K562 (cell line): ENCODE measurements around the gene HDAC9. TPM values are rescaled to one million over a fixed set of nuclear protein-coding genes. Genes with fewer than 3 reads are reported as not detected.
A peak's percentile ranks its signal among the peaks of the same experiment; 100 is the strongest.

ENCODE experiments used
- ATAC-seq: fragments of 200-7000 bp; cut with Tn5 transposase; 3 replicates; pipeline ENCODE4 v1.9.1; 2020; ENCODE audit warnings: moderate library complexity
- BruUV-seq: library from RNA; stranded (reverse); fragments of 400-500 nt; replicated peaks from 2 replicates; lab custom pipeline; 2021; lab: Mats Ljungman, UMichigan
- CTCF ChIA-PET: fragments of 300-600 bp; formaldehyde crosslinking; extraction: SDS; loops from one replicate; lab custom pipeline; 2021; ENCODE audit warnings: low intra/inter-chr PET ratio; lab: Yijun Ruan, JAX
- POLR2A ChIA-PET: fragments of 300-600, 350-650 bp; sonication (Branson Sonifier 250); formaldehyde crosslinking; extraction: SDS; loops from one replicate; lab custom pipeline; 2021; ENCODE audit warnings: antibody characterized with exemption, inconsistent platforms; lab: Yijun Ruan, JAX
- DNase-seq, 4 experiments: peaks; one replicate each; pipeline versions ENCODE4 v3.0.0 to v3.0.0-alpha.2; 2011 to 2018; ENCODE audit warnings: low spot score in 3 of 4, mixed read lengths in 3 of 4; ENCODE audit errors: extremely low read depth in 1 of 4
- FAIRE-seq: peaks from 2 replicates; lab custom pipeline; 2011; peaks lifted over from hg19 to GRCh38; lab: Jason Lieb, UNC
- H2AFZ ChIP-seq: 2 replicates; pipeline ENCODE4 v1.6.0; 2011; ENCODE audit warnings: low read depth, low read length, control low read depth, inconsistent platforms
- H3K27ac ChIP-seq: fragments of 200-600 bp; 3 replicates; pipeline ENCODE4 v1.8.0; 2011; ENCODE audit warnings: low read depth, mild to moderate bottlenecking, control low read depth, inconsistent platforms, low read length, moderate library complexity, mixed read lengths; ENCODE audit errors: extremely low read depth
- H3K27me3 ChIP-seq, 2 experiments: fragments of 300-600 bp in 1 of 2; 2 replicates in 1 of 2; 3 replicates in 1 of 2; pipeline versions ENCODE4 v1.6.0 to v1.8.0; 2011; ENCODE audit warnings: inconsistent platforms in 2 of 2, low read length in 2 of 2, mild to moderate bottlenecking in 1 of 2, mixed read lengths in 1 of 2, moderate library complexity in 1 of 2; ENCODE audit not compliant: control insufficient read depth in 2 of 2, insufficient read depth in 2 of 2
- H3K36me3 ChIP-seq: fragments of 300-600 bp; 3 replicates; pipeline ENCODE4 v1.8.0; 2011; ENCODE audit warnings: mild to moderate bottlenecking, low read length, inconsistent platforms; ENCODE audit not compliant: control insufficient read depth, insufficient read depth
- H3K4me1 ChIP-seq, 2 experiments: fragments of 200-600 bp in 1 of 2; replicated peaks in 1 of 2; 2 replicates in 1 of 2; 3 replicates in 1 of 2; pipeline versions ENCODE4 v1.5.1 to v1.8.0; 2011; ENCODE audit warnings: inconsistent platforms in 2 of 2, low read length in 2 of 2, mild to moderate bottlenecking in 1 of 2, mixed read lengths in 1 of 2, moderate library complexity in 1 of 2; ENCODE audit not compliant: control insufficient read depth in 2 of 2, insufficient read depth in 2 of 2
- H3K4me2 ChIP-seq: 2 replicates; pipeline ENCODE4 v1.6.1; 2011; ENCODE audit warnings: low read length, control low read depth, inconsistent platforms, mixed read lengths; ENCODE audit not compliant: insufficient read depth
- H3K4me3 ChIP-seq: fragments of 200-600 bp; sonication (generic), shearing (Covaris generic); 2 replicates; pipeline ENCODE4 v1.5.1; 2016; ENCODE audit warnings: control low read depth, inconsistent platforms
- H3K79me2 ChIP-seq: fragments of 200-600 bp; 3 replicates; pipeline ENCODE4 v1.8.0; 2011; ENCODE audit warnings: low read length, inconsistent platforms; ENCODE audit not compliant: control insufficient read depth, insufficient read depth
- H3K9ac ChIP-seq, 2 experiments: 2 replicates each; pipeline versions ENCODE4 v1.6.0 to v1.6.1; 2011; ENCODE audit warnings: low read depth in 2 of 2, low read length in 2 of 2, control low read depth in 1 of 2, inconsistent platforms in 1 of 2, mild to moderate bottlenecking in 1 of 2, mixed read lengths in 1 of 2; ENCODE audit not compliant: insufficient read depth in 1 of 2
- H3K9me1 ChIP-seq: one replicate; pipeline ENCODE4 v1.6.0; 2011; ENCODE audit warnings: inconsistent platforms, mild to moderate bottlenecking, low read length, moderate library complexity; ENCODE audit not compliant: control insufficient read depth, insufficient read depth
- H3K9me3 ChIP-seq: replicated peaks from 2 replicates; pipeline ENCODE4 v1.5.1; 2011; ENCODE audit warnings: low read depth, low read length, inconsistent platforms; ENCODE audit not compliant: control insufficient read depth, insufficient read depth
- H4K20me1 ChIP-seq: replicated peaks from 2 replicates; pipeline ENCODE4 v1.6.1; 2011; ENCODE audit warnings: low read length, inconsistent platforms, mixed read lengths; ENCODE audit not compliant: control insufficient read depth, insufficient read depth
- ARID1B ChIP-seq: fragments of 450-650 bp; IDR thresholded peaks from 2 replicates; pipeline ENCODE4 v1.6.1; 2016; ENCODE audit warnings: antibody characterized with exemption, mild to moderate bottlenecking, inconsistent platforms
- HDAC6 ChIP-seq: IDR thresholded peaks from 2 replicates; pipeline ENCODE4 v1.6.1; 2012; ENCODE audit warnings: low read depth, mild to moderate bottlenecking, control low read depth, inconsistent platforms, low read length, moderate library complexity
- MBD1 ChIP-seq: fragments of 250-450 bp; sonication (Bioruptor Pico); IDR thresholded peaks from 2 replicates; pipeline ENCODE4 v1.8.0; 2022; ENCODE audit warnings: inconsistent platforms
- SMAD3 ChIP-seq: fragments of 450-650 bp; formaldehyde crosslinking; conservative IDR thresholded peaks from 2 replicates; pipeline ENCODE4 v1.4.0; 2020; ENCODE audit warnings: mild to moderate bottlenecking
- TBP ChIP-seq: optimal IDR thresholded peaks from 2 replicates; pipeline ENCODE3; 2011; ENCODE audit warnings: low read depth, low read length, improper control_type of control experiment
- ZNF184 ChIP-seq: sonication (generic); formaldehyde crosslinking; IDR thresholded peaks from 2 replicates; pipeline ENCODE4 v1.5.0; 2020; ENCODE audit warnings: missing genetic modification reagents
- ZNF696 ChIP-seq: fragments of 250-450 bp; sonication (Bioruptor Pico); conservative IDR thresholded peaks from 2 replicates; pipeline ENCODE4 v1.4.0; 2020; ENCODE audit warnings: mild to moderate bottlenecking, moderate library complexity
- whole genome bisulfite sequencing: fragments of 100-300 bp; shearing (Covaris generic); methylation state at CpG from one replicate; pipeline ENCODE4 v1.1.6; 2016; ENCODE audit warnings: low coverage, mixed read lengths; ENCODE audit not compliant: insufficient coverage; ENCODE audit errors: missing lambda C conversion rate; 5-methylcytosine and 5-hydroxymethylcytosine counted together
- in situ Hi-C: fragments of 300-500 bp; cut with MboI; formaldehyde crosslinking; loops from 4 replicates; pipeline ENCODE4 v1.15.0; 2018; ENCODE audit warnings: inconsistent platforms, mixed read lengths
- intact Hi-C: fragments of 100-400 bp; cut with micrococcal nuclease; formaldehyde crosslinking; loops from 2 replicates; pipeline ENCODE4 v1.14.2; 2022
- polyA plus RNA-seq, 8 experiments: library from polyadenylated mRNA; depleted of rRNA in 4 of 8; stranded (reverse) in 5 of 8; unstranded in 3 of 8; fragments of >200 nt; fragmentation: Nextera tagmentation in 2 of 8; fragmentation: Illumina TruSeq in 1 of 8; extraction: Ambion mirVana in 2 of 8; extraction: Trizol in 1 of 8; gene quantifications; 2 replicates each; pipeline versions ENCODE4 v1.2.1 to v1.2.3, GENCODE V29; 2011 to 2014; ENCODE audit warnings: inconsistent platforms in 1 of 8, missing spikeins in 1 of 8
- total RNA-seq, 7 experiments: library from RNA; depleted of rRNA in 6 of 7; stranded (reverse); fragments of >200 nt in 6 of 7; fragmentation: Illumina TruSeq in 2 of 7; extraction: Trizol in 2 of 7; gene quantifications; 2 replicates each; pipeline versions ENCODE4 v1.2.1 to v1.2.3, GENCODE V29; 2011 to 2021; ENCODE audit warnings: low replicate concordance in 1 of 7

HDAC9 gene
- total and polyA plus RNA-seq, 9 of the 15 experiments (the other 6 are each of a cell fraction or from before 2014, with no cell fraction given), result 0.08 to 0.91 (median 0.33) TPM

GRCh38 chr7:18508443-18509427 lies 13.2 kb downstream of the HDAC9 start:
- Histone ChIP-seq H3K4me2 (no peak overlapping the region), H3K27me3 (no peaks in the 10 kb centered on the region), H4K20me1 (no peaks in the 10 kb centered on the region), H3K9me3 (no peaks in the 10 kb centered on the region), H3K36me3 (no peaks in the 10 kb centered on the region), H2AFZ (no peak overlapping the region), H3K79me2 (no peaks in the 10 kb centered on the region), H3K9me1 (no peaks in the 10 kb centered on the region), H3K4me1 (no peaks in the 10 kb centered on the region), H3K9ac (no peak overlapping the region), H3K27ac (no peak overlapping the region), H3K4me3 (no peak overlapping the region)
- intact Hi-C loops, result no loop called here
- ChIA-PET POLR2A (no interaction called here), CTCF (no interaction called here)
- ATAC-seq (no peak), FAIRE-seq (no peak), DNase-seq (peak in 1 of 4 experiments; percentile 4)
- TF ChIP-seq MBD1 (CRISPR knock-in tag) (no peak), ZNF184 (CRISPR knock-in tag) (no peak), HDAC6 (no peak), ARID1B (no peak), TBP (no peak), SMAD3 (CRISPR knock-in tag) (no peak), ZNF696 (CRISPR knock-in tag) (no peak)
- 0% methylated on average over 10 of the region's 10 CpGs for WGBS
- no TSS peak for BruUV-seq
- in situ Hi-C loops, result no loop called here
